Heart left ventricle (tissue), 16 donors: ENCODE results near the gene PRKCB. TPM values are rescaled to one million over a fixed set of nuclear protein-coding genes. Genes with fewer than 3 reads are reported as not detected.

ENCODE experiments used
- ATAC-seq, 4 donors: fragments of 200-7000 bp; cut with Tn5 transposase; one replicate each; pipeline ENCODE4 v1.9.1; 2020 to 2022; ENCODE audit warnings: moderate library complexity in 4 of 4, mild to moderate bottlenecking in 3 of 4, moderate number of reproducible peaks in 1 of 4
- DNase-seq, 5 donors: peaks; one replicate each; pipeline ENCODE4 v3.0.0-alpha.2; 2020
- H3K27ac ChIP-seq, 12 donors: fragments of 200-600 bp; sonication (generic) in 4 of 12; one replicate each; pipeline versions ENCODE4 v1.5.0 to v1.8.0; 2016 to 2022; ENCODE audit warnings: mild to moderate bottlenecking in 2 of 12
- H3K27me3 ChIP-seq, 9 donors: fragments of 200-600 bp; sonication (generic) in 2 of 9; one replicate each; pipeline versions ENCODE4 v1.5.1 to v1.8.0; 2016 to 2022; ENCODE audit warnings: mild to moderate bottlenecking in 3 of 9
- H3K36me3 ChIP-seq, 9 donors: fragments of 200-600 bp; sonication (generic) in 2 of 9; one replicate each; pipeline versions ENCODE4 v1.5.0 to v1.8.0; 2018 to 2022; ENCODE audit warnings: mild to moderate bottlenecking in 2 of 9
- H3K4me1 ChIP-seq, 12 donors: fragments of 200-600 bp; sonication (generic) in 4 of 12; one replicate each; pipeline versions ENCODE4 v1.5.0 to v1.8.0; 2016 to 2022; ENCODE audit warnings: mild to moderate bottlenecking in 3 of 12
- H3K4me3 ChIP-seq, 12 donors: fragments of 200-600 bp; sonication (generic) in 4 of 12; one replicate each; pipeline versions ENCODE4 v1.5.0 to v1.8.0; 2017 to 2022; ENCODE audit warnings: mild to moderate bottlenecking in 9 of 12, moderate library complexity in 4 of 12
- H3K9me3 ChIP-seq, 12 donors: fragments of 200-600 bp; sonication (generic) in 4 of 12; one replicate each; pipeline versions ENCODE4 v1.5.0 to v1.8.0; 2016 to 2022; ENCODE audit warnings: mild to moderate bottlenecking in 1 of 12
- POLR2A ChIP-seq, 2 donors: fragments of 450-650 bp; IDR thresholded peaks; one replicate each; pipeline ENCODE4 v1.6.1; 2017; ENCODE audit warnings: antibody characterized with exemption in 2 of 2, mild to moderate bottlenecking in 2 of 2, moderate library complexity in 2 of 2
- WGBS, 4 donors: extraction: QIAGEN DNeasy Blood & Tissue Kit in 2 of 4; methylation state at CpG; one replicate each; pipeline versions ENCODE4 v1.1.5 to v1.1.7; 2013 to 2018; 5-methylcytosine and 5-hydroxymethylcytosine counted together
- intact Hi-C, 10 donors: fragments of 100-400 bp; cut with DNase I; formaldehyde crosslinking; loops; one replicate each; pipeline versions ENCODE4 v1.11.1 to v1.14.2; 2022
- polyA plus RNA-seq, 2 donors: library from polyadenylated mRNA; stranded (reverse); fragments of 200-250 nt; gene quantifications; one replicate each; pipeline ENCODE4 v1.2.3, GENCODE V29; 2013
- total RNA-seq, 9 donors: library from RNA; depleted of rRNA in 2 of 9; stranded (reverse); fragments of >200 nt in 2 of 9; fragmentation: NEBNext Ultra II Directional in 3 of 9; extraction: Animal tissue kit (Norgen Biotek cat#: 25700) in 3 of 9; gene quantifications; one replicate each; pipeline versions ENCODE4 v1.1.0 to v1.2.4, GENCODE V29; 2016 to 2023
- TF ChIP-seq, protein P1 (sequence below), 12 donors: fragments of 200-600 bp; sonication (generic) in 4 of 12; IDR thresholded peaks; one replicate each; pipeline versions ENCODE4 v1.5.0 to v1.8.0; 2018 to 2022; ENCODE audit warnings: antibody characterized with exemption in 12 of 12, mild to moderate bottlenecking in 5 of 12
- donor health status: ischemic (EF 13 %, LVEDD 7.1; RV severe dilation, severe dysfunction).
- donor health status: healthy with polysubstance abuse.
- donor health status: DM: no; HTN: yes; CAD: no.
- donor health status: DM: no; HTN: no; CAD: no.
- donor health status: ischemic (EF 25% LVEDD 6.9; RV normal size, moderate dysfunction).
- donor health status: ischemic (EF 25% LVEDD 5.7; RV mildly dilated, moderate dysfunction).
- donor health status: healthy.
- donor health status: DM: yes; HTN: yes; CAD: no.
- donor health status: ischemic (EF 35%, LVEDD 5.7; RV mildly dilated, moderate dysfunction).
- donor health status: nonischemic (EF 11% LVEDD 7.7; RV severe dilation, severe dysfunction).
- donor health status: DM: yes; HTN: yes; CAD: no.
- donor health status: PGD.
- donor health status: ischemic (EF 29% LVEDD 5.4; RV normal size, mild dysfunction).
- donor health status: nonischemic (EF 23%, LVEDD 6.1; RV moderate dilation, normal function).

PRKCB gene
- total and polyA plus RNA-seq, 11 donors: 0.30 to 18.4 (median 1.7) TPM

DNA sequence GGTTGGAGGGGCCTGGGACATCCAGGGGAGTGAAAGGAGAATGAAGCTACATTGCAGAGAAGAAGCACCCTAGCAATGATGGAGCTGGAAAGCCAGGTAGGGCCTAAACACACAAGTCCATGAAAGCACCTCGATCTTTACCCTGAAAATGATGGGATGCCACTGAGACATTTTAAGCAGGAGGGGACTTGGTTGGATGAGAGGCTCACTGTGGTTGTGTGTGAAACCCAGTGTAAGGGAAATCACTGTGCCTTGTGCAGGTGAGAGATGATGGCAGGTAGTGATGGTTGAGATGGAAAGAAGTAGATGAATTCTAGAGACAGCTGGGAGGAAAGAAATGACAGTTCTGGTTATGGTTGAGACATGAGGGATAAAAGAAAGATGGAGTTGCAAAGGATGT, 287.5 kb downstream of the PRKCB start:
- TF ChIP-seq, protein P1, sequence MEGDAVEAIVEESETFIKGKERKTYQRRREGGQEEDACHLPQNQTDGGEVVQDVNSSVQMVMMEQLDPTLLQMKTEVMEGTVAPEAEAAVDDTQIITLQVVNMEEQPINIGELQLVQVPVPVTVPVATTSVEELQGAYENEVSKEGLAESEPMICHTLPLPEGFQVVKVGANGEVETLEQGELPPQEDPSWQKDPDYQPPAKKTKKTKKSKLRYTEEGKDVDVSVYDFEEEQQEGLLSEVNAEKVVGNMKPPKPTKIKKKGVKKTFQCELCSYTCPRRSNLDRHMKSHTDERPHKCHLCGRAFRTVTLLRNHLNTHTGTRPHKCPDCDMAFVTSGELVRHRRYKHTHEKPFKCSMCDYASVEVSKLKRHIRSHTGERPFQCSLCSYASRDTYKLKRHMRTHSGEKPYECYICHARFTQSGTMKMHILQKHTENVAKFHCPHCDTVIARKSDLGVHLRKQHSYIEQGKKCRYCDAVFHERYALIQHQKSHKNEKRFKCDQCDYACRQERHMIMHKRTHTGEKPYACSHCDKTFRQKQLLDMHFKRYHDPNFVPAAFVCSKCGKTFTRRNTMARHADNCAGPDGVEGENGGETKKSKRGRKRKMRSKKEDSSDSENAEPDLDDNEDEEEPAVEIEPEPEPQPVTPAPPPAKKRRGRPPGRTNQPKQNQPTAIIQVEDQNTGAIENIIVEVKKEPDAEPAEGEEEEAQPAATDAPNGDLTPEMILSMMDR (IDR thresholded peaks at IDR 0.05): no peak
- no peak for TF ChIP-seq POLR2A (IDR thresholded peaks at IDR 0.05)
- H3K9me3 ChIP-seq: no peaks in the 10 kb centered on the region
- no peak overlapping the region for H3K27ac ChIP-seq
- intact Hi-C loops: no loop called here
- H3K4me1 ChIP-seq: peaks cover 0 to 10% (median 0%) of the 10 kb centered on the region in 12 donors
- no peaks in the 10 kb centered on the region for H3K27me3 ChIP-seq
- ATAC-seq: no peak
- no peak overlapping the region for H3K4me3 ChIP-seq
- peaks cover 0 to 15% (median 0%) of the 10 kb centered on the region in 9 donors for H3K36me3 ChIP-seq
- DNase-seq: no peak
- WGBS, 4 donors: 82 to 90% (median 86%) methylated on average over 1 of the region's 1 CpG

DNA sequence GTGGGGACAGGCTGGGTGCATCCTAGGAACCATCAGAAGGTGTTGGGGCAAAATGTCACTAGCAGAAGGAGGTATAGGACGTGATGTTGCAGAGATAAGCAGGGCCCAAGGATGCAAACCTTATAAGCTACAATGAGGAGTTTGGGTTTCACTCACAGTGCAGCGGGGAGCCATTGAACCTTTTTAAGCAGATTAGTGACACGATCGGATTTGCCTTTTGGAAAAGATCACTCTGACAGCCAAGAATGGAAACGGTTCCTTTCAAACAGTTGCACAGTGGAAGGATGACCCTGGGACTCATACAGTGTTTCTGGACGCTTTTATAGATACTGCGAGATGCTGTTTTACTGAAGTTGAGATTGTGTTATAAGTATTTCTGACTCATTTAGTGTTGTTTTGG, 288.5 kb downstream of the PRKCB start:
- intact Hi-C loops: no loop called here
- 82 to 91% (median 88%) methylated on average over 7 of the region's 7 CpGs for WGBS, 4 donors
- Histone ChIP-seq H3K4me3 (no peak overlapping the region), H3K27me3 (no peaks in the 10 kb centered on the region), H3K36me3 (peaks cover 0 to 15% (median 0%) of the 10 kb centered on the region in 9 donors), H3K27ac (no peak overlapping the region), H3K9me3 (no peaks in the 10 kb centered on the region), H3K4me1 (peaks cover 0 to under 1% (median 0%) of the 10 kb centered on the region in 12 donors)
- no peak for ATAC-seq
- TF ChIP-seq, protein P1 (IDR thresholded peaks at IDR 0.05): no peak
- TF ChIP-seq POLR2A (IDR thresholded peaks at IDR 0.05): no peak
- no peak for DNase-seq

DNA sequence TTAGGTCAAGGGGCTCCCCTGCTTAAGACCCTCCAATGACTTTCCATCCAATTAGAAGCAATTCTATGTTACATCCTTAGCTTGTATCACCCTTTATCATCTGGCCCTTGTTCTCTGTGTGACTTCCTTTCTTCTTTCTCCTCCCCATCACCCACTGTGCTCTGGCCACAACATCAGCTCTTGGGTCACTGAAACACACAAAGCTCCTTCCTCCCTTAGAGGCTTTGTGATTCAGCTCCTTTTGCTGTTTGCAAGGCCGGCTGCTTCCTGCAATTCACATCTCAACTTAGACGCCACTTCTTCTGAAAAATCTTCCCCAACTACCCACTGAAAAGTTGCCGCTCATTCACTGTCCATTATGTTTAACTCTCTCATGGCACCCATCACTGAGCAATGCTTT, 289.4 kb downstream of the PRKCB start:
- Histone ChIP-seq H3K4me1 (no peaks in the 10 kb centered on the region), H3K4me3 (no peak overlapping the region), H3K36me3 (peaks cover 0 to 15% (median 0%) of the 10 kb centered on the region in 9 donors), H3K9me3 (no peaks in the 10 kb centered on the region), H3K27ac (no peak overlapping the region), H3K27me3 (no peaks in the 10 kb centered on the region)
- intact Hi-C loops: no loop called here
- DNase-seq (no peak), ATAC-seq (no peak)
- TF ChIP-seq POLR2A (IDR thresholded peaks at IDR 0.05): no peak
- TF ChIP-seq, protein P1 (IDR thresholded peaks at IDR 0.05): no peak
- 63 to 76% (median 66%) methylated on average over 3 of the region's 3 CpGs for WGBS, 4 donors

DNA sequence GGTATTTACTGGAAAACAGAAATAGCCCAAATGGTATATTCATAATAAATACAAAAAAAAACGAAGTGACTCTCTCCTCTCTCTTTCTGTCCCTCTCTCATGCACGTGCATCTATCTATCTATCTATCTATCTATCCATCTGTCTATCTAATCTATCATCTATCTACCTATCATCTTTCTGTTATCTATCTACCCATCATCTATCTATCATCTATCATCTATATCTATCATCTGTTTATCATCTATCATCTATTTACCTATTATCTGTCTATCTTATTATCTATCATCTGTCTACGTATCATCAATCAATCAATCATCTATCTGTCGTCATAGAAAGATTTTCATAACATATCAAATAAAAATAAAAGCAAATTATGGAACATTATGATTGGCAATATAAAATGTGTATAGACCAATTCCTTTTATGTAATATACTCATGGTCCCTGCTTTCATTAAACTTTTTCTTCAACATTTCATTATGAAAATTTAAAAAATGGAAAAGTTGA, 293.7 kb downstream of the PRKCB start:
- Histone ChIP-seq H3K4me1 (no peaks in the 10 kb centered on the region), H3K27ac (no peak overlapping the region), H3K9me3 (no peaks in the 10 kb centered on the region), H3K27me3 (no peaks in the 10 kb centered on the region), H3K36me3 (peaks cover 0 to 8% (median 0%) of the 10 kb centered on the region in 9 donors), H3K4me3 (no peak overlapping the region)
- TF ChIP-seq POLR2A (IDR thresholded peaks at IDR 0.05): no peak
- TF ChIP-seq, protein P1 (IDR thresholded peaks at IDR 0.05): no peak
- no peak for ATAC-seq
- intact Hi-C loops: no loop called here
- no peak for DNase-seq
- WGBS, 4 donors: 73 to 85% (median 81%) methylated on average over 4 of the region's 4 CpGs
